ENCODE results near the gene CTAGE1.
A peak's percentile ranks its signal among the peaks of the same experiment; 100 is the strongest.
"Not testable (repeated sequence)": the region's sequence is repeated elsewhere in the genome, so short reads cannot be mapped to it uniquely, and the experiment has no call there.

CTAGE1 gene

GRCh38 chr18:22398464-22398863, 19.3 kb downstream of the CTAGE1 start:
- Histone ChIP-seq H3K18ac (ENCODE audit: low read length) (no peak overlapping the region), H3K4me3 (ENCODE audit: low read length) (no peak overlapping the region), H3K9ac (ENCODE audit: low read length) (no peak overlapping the region), H3K27ac (ENCODE audit: low read depth, low read length) (no peak overlapping the region), H3K56ac (ENCODE audit: low read length) (no peak overlapping the region), H2AK5ac (ENCODE audit: low read length) (no peak overlapping the region), H3K79me2 (ENCODE audit: control insufficient read depth, insufficient read depth, low read length) (no peaks in the 10 kb centered on the region), H3K4me2 (ENCODE audit: low read length) (no peak overlapping the region), H4K5ac (ENCODE audit: low read length) (no peak overlapping the region), H3K4ac (ENCODE audit: low read depth, low read length) (no peak overlapping the region), H2BK15ac (replicated peaks; ENCODE audit: low read depth) (no peak overlapping the region), H3K79me1 (ENCODE audit: low read length) (no peaks in the 10 kb centered on the region), H3K36me3 (ENCODE audit: control insufficient read depth, insufficient read depth, low read length) (no peaks in the 10 kb centered on the region), H3K23ac (ENCODE audit: low read length) (no peak overlapping the region), H4K8ac (ENCODE audit: low read depth, low read length) (no peak overlapping the region), H3K27me3 (ENCODE audit: insufficient read depth, low read length, poor library complexity) (no peaks in the 10 kb centered on the region), H3K4me1 (ENCODE audit: control insufficient read depth, low read depth, low read length) (no peaks in the 10 kb centered on the region), H2BK120ac (ENCODE audit: low read depth, low read length) (no peak overlapping the region), H2BK5ac (ENCODE audit: low read length) (no peak overlapping the region)
- no peak for DNase-seq
- WGBS (ENCODE audit: extremely low coverage, insufficient coverage, low lambda C conversion rate): no CpG with 5 or more reads among the region's 4 CpGs

GRCh38 chr18:22394428-22394827, 23.3 kb downstream of the CTAGE1 start:
- no peak overlapping the region for H2AK5ac ChIP-seq (ENCODE audit: low read length)
- no peak overlapping the region for H4K5ac ChIP-seq (ENCODE audit: low read length)
- WGBS (ENCODE audit: extremely low coverage, insufficient coverage, low lambda C conversion rate): no CpG with 5 or more reads among the region's 5 CpGs
- no peak overlapping the region for H2BK5ac ChIP-seq (ENCODE audit: low read length)
- H3K4me1 ChIP-seq (ENCODE audit: control insufficient read depth, low read depth, low read length): no peaks in the 10 kb centered on the region
- no peak overlapping the region for H3K9ac ChIP-seq (ENCODE audit: low read length)
- no peaks in the 10 kb centered on the region for H3K79me2 ChIP-seq (ENCODE audit: control insufficient read depth, insufficient read depth, low read length)
- H3K36me3 ChIP-seq (ENCODE audit: control insufficient read depth, insufficient read depth, low read length): no peaks in the 10 kb centered on the region
- H3K27me3 ChIP-seq (ENCODE audit: insufficient read depth, low read length, poor library complexity): no peaks in the 10 kb centered on the region
- no peak overlapping the region for H2BK120ac ChIP-seq (ENCODE audit: low read depth, low read length)
- no peak overlapping the region for H3K27ac ChIP-seq (ENCODE audit: low read depth, low read length)
- no peak overlapping the region for H3K56ac ChIP-seq (ENCODE audit: low read length)
- H3K79me1 ChIP-seq (ENCODE audit: low read length): no peaks in the 10 kb centered on the region
- H3K23ac ChIP-seq (ENCODE audit: low read length): no peak overlapping the region
- no peak overlapping the region for H3K18ac ChIP-seq (ENCODE audit: low read length)
- H3K4me2 ChIP-seq (ENCODE audit: low read length): no peak overlapping the region
- peak overlapping the region; percentile 55 for H3K4ac ChIP-seq (ENCODE audit: low read depth, low read length)
- DNase-seq: no peak
- no peak overlapping the region for H2BK15ac ChIP-seq (replicated peaks; ENCODE audit: low read depth)
- H4K8ac ChIP-seq (ENCODE audit: low read depth, low read length): no peak overlapping the region
- no peak overlapping the region for H3K4me3 ChIP-seq (ENCODE audit: low read length)

GRCh38 chr18:22393164-22393563, 24.6 kb downstream of the CTAGE1 start:
- H3K56ac ChIP-seq (ENCODE audit: low read length); H3K4me1 ChIP-seq (ENCODE audit: control insufficient read depth, low read depth, low read length); H4K8ac ChIP-seq (ENCODE audit: low read depth, low read length); H3K27ac ChIP-seq (ENCODE audit: low read depth, low read length); H3K4me3 ChIP-seq (ENCODE audit: low read length); H3K23ac ChIP-seq (ENCODE audit: low read length); H2BK15ac ChIP-seq (replicated peaks; ENCODE audit: low read depth); H3K79me1 ChIP-seq (ENCODE audit: low read length); H4K5ac ChIP-seq (ENCODE audit: low read length); H3K36me3 ChIP-seq (ENCODE audit: control insufficient read depth, insufficient read depth, low read length); H3K18ac ChIP-seq (ENCODE audit: low read length); H3K9ac ChIP-seq (ENCODE audit: low read length); H2BK120ac ChIP-seq (ENCODE audit: low read depth, low read length); H3K27me3 ChIP-seq (ENCODE audit: insufficient read depth, low read length, poor library complexity); H2BK5ac ChIP-seq (ENCODE audit: low read length); DNase-seq; H2AK5ac ChIP-seq (ENCODE audit: low read length); H3K4me2 ChIP-seq (ENCODE audit: low read length); H3K4ac ChIP-seq (ENCODE audit: low read depth, low read length); H3K79me2 ChIP-seq (ENCODE audit: control insufficient read depth, insufficient read depth, low read length): not testable (repeated sequence)
- WGBS (ENCODE audit: extremely low coverage, insufficient coverage, low lambda C conversion rate): no CpG with 5 or more reads among the region's 3 CpGs

GRCh38 chr18:22391407-22392345, 26.0 kb downstream of the CTAGE1 start:
- Histone ChIP-seq H3K23ac (ENCODE audit: low read length) (no peak overlapping the region), H3K18ac (ENCODE audit: low read length) (no peak overlapping the region), H3K4me1 (ENCODE audit: control insufficient read depth, low read depth, low read length) (no peaks in the 10 kb centered on the region), H3K27me3 (ENCODE audit: insufficient read depth, low read length, poor library complexity) (no peaks in the 10 kb centered on the region), H4K8ac (ENCODE audit: low read depth, low read length) (no peak overlapping the region), H2BK5ac (ENCODE audit: low read length) (no peak overlapping the region), H3K36me3 (ENCODE audit: control insufficient read depth, insufficient read depth, low read length) (no peaks in the 10 kb centered on the region), H3K79me1 (ENCODE audit: low read length) (no peaks in the 10 kb centered on the region), H3K4me2 (ENCODE audit: low read length) (no peak overlapping the region), H2AK5ac (ENCODE audit: low read length) (no peak overlapping the region), H3K4me3 (ENCODE audit: low read length) (no peak overlapping the region), H2BK120ac (ENCODE audit: low read depth, low read length) (no peak overlapping the region), H4K5ac (ENCODE audit: low read length) (no peak overlapping the region), H3K9ac (ENCODE audit: low read length) (no peak overlapping the region), H3K79me2 (ENCODE audit: control insufficient read depth, insufficient read depth, low read length) (no peaks in the 10 kb centered on the region), H3K56ac (ENCODE audit: low read length) (no peak overlapping the region), H3K27ac (ENCODE audit: low read depth, low read length) (no peak overlapping the region), H2BK15ac (replicated peaks; ENCODE audit: low read depth) (no peak overlapping the region), H3K4ac (ENCODE audit: low read depth, low read length) (no peak overlapping the region)
- no peak for DNase-seq
- WGBS (ENCODE audit: extremely low coverage, insufficient coverage, low lambda C conversion rate): no CpG with 5 or more reads among the region's 6 CpGs

GRCh38 chr18:22387787-22388186, 29.9 kb downstream of the CTAGE1 start:
- peak overlapping the region; percentile 51 for H2BK120ac ChIP-seq (ENCODE audit: low read depth, low read length)
- no peak overlapping the region for H4K8ac ChIP-seq (ENCODE audit: low read depth, low read length)
- no peaks in the 10 kb centered on the region for H3K36me3 ChIP-seq (ENCODE audit: control insufficient read depth, insufficient read depth, low read length)
- H2BK15ac ChIP-seq (replicated peaks; ENCODE audit: low read depth): no peak overlapping the region
- no peak overlapping the region for H2BK5ac ChIP-seq (ENCODE audit: low read length)
- no peak overlapping the region for H3K27ac ChIP-seq (ENCODE audit: low read depth, low read length)
- H3K27me3 ChIP-seq (ENCODE audit: insufficient read depth, low read length, poor library complexity): no peaks in the 10 kb centered on the region
- H3K4me1 ChIP-seq (ENCODE audit: control insufficient read depth, low read depth, low read length): no peaks in the 10 kb centered on the region
- H2AK5ac ChIP-seq (ENCODE audit: low read length): no peak overlapping the region
- H3K79me2 ChIP-seq (ENCODE audit: control insufficient read depth, insufficient read depth, low read length): no peaks in the 10 kb centered on the region
- DNase-seq: no peak
- H3K4me3 ChIP-seq (ENCODE audit: low read length): no peak overlapping the region
- no CpG with 5 or more reads among the region's 1 CpG for WGBS (ENCODE audit: extremely low coverage, insufficient coverage, low lambda C conversion rate)
- no peak overlapping the region for H3K4ac ChIP-seq (ENCODE audit: low read depth, low read length)
- no peak overlapping the region for H4K5ac ChIP-seq (ENCODE audit: low read length)
- H3K4me2 ChIP-seq (ENCODE audit: low read length): no peak overlapping the region
- no peak overlapping the region for H3K56ac ChIP-seq (ENCODE audit: low read length)
- no peaks in the 10 kb centered on the region for H3K79me1 ChIP-seq (ENCODE audit: low read length)
- H3K9ac ChIP-seq (ENCODE audit: low read length): no peak overlapping the region
- H3K23ac ChIP-seq (ENCODE audit: low read length): no peak overlapping the region
- H3K18ac ChIP-seq (ENCODE audit: low read length): no peak overlapping the region

GRCh38 chr18:22387364-22387763, 30.4 kb downstream of the CTAGE1 start:
- Histone ChIP-seq H2AK5ac (ENCODE audit: low read length) (no peak overlapping the region), H3K79me2 (ENCODE audit: control insufficient read depth, insufficient read depth, low read length) (no peaks in the 10 kb centered on the region), H3K23ac (ENCODE audit: low read length) (no peak overlapping the region), H3K4me3 (ENCODE audit: low read length) (no peak overlapping the region), H3K36me3 (ENCODE audit: control insufficient read depth, insufficient read depth, low read length) (no peaks in the 10 kb centered on the region), H3K27me3 (ENCODE audit: insufficient read depth, low read length, poor library complexity) (no peaks in the 10 kb centered on the region), H3K79me1 (ENCODE audit: low read length) (no peaks in the 10 kb centered on the region), H4K8ac (ENCODE audit: low read depth, low read length) (no peak overlapping the region), H3K4me2 (ENCODE audit: low read length) (no peak overlapping the region), H2BK15ac (replicated peaks; ENCODE audit: low read depth) (no peak overlapping the region), H3K4ac (ENCODE audit: low read depth, low read length) (no peak overlapping the region), H3K9ac (ENCODE audit: low read length) (no peak overlapping the region), H3K18ac (ENCODE audit: low read length) (no peak overlapping the region), H4K5ac (ENCODE audit: low read length) (no peak overlapping the region), H3K56ac (ENCODE audit: low read length) (no peak overlapping the region), H3K4me1 (ENCODE audit: control insufficient read depth, low read depth, low read length) (no peaks in the 10 kb centered on the region), H2BK5ac (ENCODE audit: low read length) (no peak overlapping the region), H3K27ac (ENCODE audit: low read depth, low read length) (no peak overlapping the region), H2BK120ac (ENCODE audit: low read depth, low read length) (no peak overlapping the region)
- WGBS (ENCODE audit: extremely low coverage, insufficient coverage, low lambda C conversion rate): no CpG with 5 or more reads among the region's 5 CpGs
- DNase-seq: no peak

Data from mesendoderm (in vitro differentiated cells).